Activated naive CD4-positive, alpha-beta T cell treated with anti-CD3 and anti-CD28 coated beads for 36 hours (primary cell): Measurements from ENCODE around the gene OR11A1. TPM values are rescaled to one million over a fixed set of nuclear protein-coding genes. Genes with fewer than 3 reads are reported as not detected.

Experiments
- CTCF ChIA-PET: fragments of 350-600 bp; sonication (Branson Sonifier 250); formaldehyde crosslinking; loops from one replicate; lab custom pipeline; 2021; ENCODE audit warnings: antibody characterized with exemption; lab: Charles Lee
- DNase-seq: peaks from one replicate; pipeline ENCODE4 v3.0.0-alpha.2; 2020
- H3K27ac Mint-ChIP-seq: one replicate; pipeline ENCODE4 v1.8.0; 2021; ENCODE audit warnings: mild to moderate bottlenecking, mixed read lengths
- H3K27me3 Mint-ChIP-seq: one replicate; pipeline ENCODE4 v1.8.0; 2021; ENCODE audit warnings: low read depth, mixed read lengths
- H3K36me3 Mint-ChIP-seq: one replicate; pipeline ENCODE4 v1.8.0; 2021; ENCODE audit warnings: low read depth, mixed read lengths
- H3K4me1 Mint-ChIP-seq: one replicate; pipeline ENCODE4 v1.8.0; 2021; ENCODE audit warnings: low read depth, mixed read lengths
- H3K4me3 Mint-ChIP-seq: one replicate; pipeline ENCODE4 v1.8.0; 2021; ENCODE audit warnings: mild to moderate bottlenecking, moderate library complexity, mixed read lengths
- H3K9me3 Mint-ChIP-seq: one replicate; pipeline ENCODE4 v1.8.0; 2021; ENCODE audit warnings: mixed read lengths
- intact Hi-C: fragments of 100-400 bp; cut with micrococcal nuclease; formaldehyde crosslinking; loops from one replicate; pipeline ENCODE4 v1.15.1; 2023
- total RNA-seq, 2 experiments: library from RNA; stranded (reverse); gene quantifications; one replicate each; pipeline ENCODE4 v1.2.3, GENCODE V29; 2021

OR11A1 gene
- total RNA-seq, result not detected

- no peaks in the 10 kb centered on the region for H3K4me1 Mint-ChIP-seq
Observed at GRCh38 chr6:29456971-29457370, at the start of gene OR11A1, which contains the start of gene OR2H1. OR11A1 (minus strand) TSS chr6:29457071; CDS start chr6:29427641, 29,430 bp downstream. OR2H1 (plus strand) TSS chr6:29457155; CDS start chr6:29461770, 4,615 bp downstream.

GRCh38 chr6:29506446-29507067 is 49.7 kb upstream of the OR11A1 start:
- H3K27ac Mint-ChIP-seq, result no peak overlapping the region
- H3K4me1 Mint-ChIP-seq, result no peaks in the 10 kb centered on the region
- H3K9me3 Mint-ChIP-seq, result no peaks in the 10 kb centered on the region
- H3K36me3 Mint-ChIP-seq, result no peaks in the 10 kb centered on the region
- H3K4me3 Mint-ChIP-seq, result no peak overlapping the region
- DNase-seq, result no peak
- CTCF ChIA-PET, result no interaction called here
- intact Hi-C loops, result no loop called here
- H3K27me3 Mint-ChIP-seq, result peaks cover 10% of the 10 kb centered on the region

More at GRCh38 chr6:29456971-29457370, at the start of gene OR11A1, which contains the start of gene OR2H1:
- no peak within 1 kb of the TSS for H3K27ac Mint-ChIP-seq
- H3K9me3 Mint-ChIP-seq, result no peaks in the 10 kb centered on the region
- no peaks in the 10 kb centered on the region for H3K36me3 Mint-ChIP-seq
- H3K4me3 Mint-ChIP-seq, result no peak within 1 kb of the TSS
- peaks cover 15% of the 10 kb centered on the region for H3K27me3 Mint-ChIP-seq
- DNase-seq, result no peak
- intact Hi-C loops, result no loop called here
- CTCF ChIA-PET, result no interaction called here

GRCh38 chr6:29505808-29506207 is 48.9 kb upstream of the OR11A1 start:
- DNase-seq, result no peak
- Mint-ChIP-seq H3K4me3 (no peak overlapping the region), H3K27ac (no peak overlapping the region), H3K9me3 (no peaks in the 10 kb centered on the region), H3K27me3 (peaks cover 9% of the 10 kb centered on the region), H3K36me3 (no peaks in the 10 kb centered on the region), H3K4me1 (no peaks in the 10 kb centered on the region)
- CTCF ChIA-PET, result no interaction called here
- intact Hi-C loops, result no loop called here

- no peak for DNase-seq
- no peak overlapping the region for H3K27ac Mint-ChIP-seq
- H3K4me3 Mint-ChIP-seq, result no peak overlapping the region
Observed at GRCh38 chr6:29504961-29505360, 48.1 kb upstream of the OR11A1 start.

GRCh38 chr6:29502597-29502996 is 45.7 kb upstream of the OR11A1 start:
- DNase-seq, result no peak
- Mint-ChIP-seq H3K27me3 (peaks cover 17% of the 10 kb centered on the region), H3K36me3 (no peaks in the 10 kb centered on the region), H3K4me1 (no peaks in the 10 kb centered on the region), H3K27ac (no peak overlapping the region), H3K4me3 (no peak overlapping the region), H3K9me3 (no peaks in the 10 kb centered on the region)
- intact Hi-C loops, result no loop called here
- CTCF ChIA-PET, result no interaction called here

More at GRCh38 chr6:29504961-29505360, 48.1 kb upstream of the OR11A1 start:
- no peaks in the 10 kb centered on the region for H3K4me1 Mint-ChIP-seq
- CTCF ChIA-PET, result no interaction called here
- no peaks in the 10 kb centered on the region for H3K9me3 Mint-ChIP-seq
- H3K36me3 Mint-ChIP-seq, result no peaks in the 10 kb centered on the region
- intact Hi-C loops, result no loop called here
- peaks cover 8% of the 10 kb centered on the region for H3K27me3 Mint-ChIP-seq

GRCh38 chr6:29502181-29502580 is 45.3 kb upstream of the OR11A1 start:
- no peak for DNase-seq
- H3K27ac Mint-ChIP-seq, result no peak overlapping the region
- CTCF ChIA-PET, result no interaction called here

GRCh38 chr6:29501106-29501505 is 44.2 kb upstream of the OR11A1 start:
- H3K4me1 Mint-ChIP-seq, result no peaks in the 10 kb centered on the region
- CTCF ChIA-PET, result no interaction called here
- peaks cover 19% of the 10 kb centered on the region for H3K27me3 Mint-ChIP-seq
- no peak for DNase-seq
- no peak overlapping the region for H3K4me3 Mint-ChIP-seq
- no peaks in the 10 kb centered on the region for H3K36me3 Mint-ChIP-seq
- H3K27ac Mint-ChIP-seq, result no peak overlapping the region
- intact Hi-C loops, result no loop called here
- no peaks in the 10 kb centered on the region for H3K9me3 Mint-ChIP-seq

More at GRCh38 chr6:29502181-29502580, 45.3 kb upstream of the OR11A1 start:
- Mint-ChIP-seq H3K4me3 (no peak overlapping the region), H3K4me1 (no peaks in the 10 kb centered on the region), H3K36me3 (no peaks in the 10 kb centered on the region), H3K27me3 (peaks cover 19% of the 10 kb centered on the region), H3K9me3 (no peaks in the 10 kb centered on the region)
- intact Hi-C loops, result no loop called here

- no peaks in the 10 kb centered on the region for H3K9me3 Mint-ChIP-seq
- H3K4me3 Mint-ChIP-seq, result no peak overlapping the region
- no peak for DNase-seq
- H3K27me3 Mint-ChIP-seq, result peaks cover 19% of the 10 kb centered on the region
- no peaks in the 10 kb centered on the region for H3K36me3 Mint-ChIP-seq
- CTCF ChIA-PET, result no interaction called here
- no peak overlapping the region for H3K27ac Mint-ChIP-seq
- no peaks in the 10 kb centered on the region for H3K4me1 Mint-ChIP-seq
- intact Hi-C loops, result no loop called here
Observed at GRCh38 chr6:29500594-29500993, 43.7 kb upstream of the OR11A1 start.

GRCh38 chr6:29499704-29500103 is 42.8 kb upstream of the OR11A1 start:
- CTCF ChIA-PET, result no interaction called here

GRCh38 chr6:29496961-29497360 is 40.1 kb upstream of the OR11A1 start:
- CTCF ChIA-PET, result no interaction called here
- intact Hi-C loops, result no loop called here
- no peaks in the 10 kb centered on the region for H3K36me3 Mint-ChIP-seq

More at GRCh38 chr6:29499704-29500103, 42.8 kb upstream of the OR11A1 start:
- no peak for DNase-seq
- Mint-ChIP-seq H3K4me1 (no peaks in the 10 kb centered on the region), H3K9me3 (no peaks in the 10 kb centered on the region), H3K27ac (no peak overlapping the region), H3K27me3 (peaks cover 21% of the 10 kb centered on the region), H3K36me3 (no peaks in the 10 kb centered on the region), H3K4me3 (no peak overlapping the region)
- intact Hi-C loops, result no loop called here

GRCh38 chr6:29495571-29495970 is 38.7 kb upstream of the OR11A1 start:
- no peaks in the 10 kb centered on the region for H3K36me3 Mint-ChIP-seq
- H3K4me3 Mint-ChIP-seq, result no peak overlapping the region
- CTCF ChIA-PET, result no interaction called here
- peaks cover 14% of the 10 kb centered on the region for H3K27me3 Mint-ChIP-seq
- no peak for DNase-seq
- no peaks in the 10 kb centered on the region for H3K4me1 Mint-ChIP-seq
- no peaks in the 10 kb centered on the region for H3K9me3 Mint-ChIP-seq
- intact Hi-C loops, result no loop called here
- no peak overlapping the region for H3K27ac Mint-ChIP-seq

More at GRCh38 chr6:29496961-29497360, 40.1 kb upstream of the OR11A1 start:
- DNase-seq, result no peak
- Mint-ChIP-seq H3K4me1 (no peaks in the 10 kb centered on the region), H3K4me3 (no peak overlapping the region), H3K27ac (no peak overlapping the region), H3K9me3 (no peaks in the 10 kb centered on the region), H3K27me3 (peaks cover 15% of the 10 kb centered on the region)

- Mint-ChIP-seq H3K36me3 (no peaks in the 10 kb centered on the region), H3K9me3 (no peaks in the 10 kb centered on the region), H3K27ac (no peak overlapping the region), H3K27me3 (peaks cover 12% of the 10 kb centered on the region), H3K4me1 (no peaks in the 10 kb centered on the region), H3K4me3 (no peak overlapping the region)
- intact Hi-C loops, result no loop called here
- CTCF ChIA-PET, result no interaction called here
- DNase-seq, result no peak
Observed at GRCh38 chr6:29494131-29494530, 37.3 kb upstream of the OR11A1 start.

GRCh38 chr6:29493261-29493660 is 36.4 kb upstream of the OR11A1 start:
- H3K36me3 Mint-ChIP-seq, result no peaks in the 10 kb centered on the region
- H3K27ac Mint-ChIP-seq, result no peak overlapping the region
- H3K4me1 Mint-ChIP-seq, result no peaks in the 10 kb centered on the region
- no peak overlapping the region for H3K4me3 Mint-ChIP-seq
- no peak for DNase-seq
- H3K9me3 Mint-ChIP-seq, result no peaks in the 10 kb centered on the region
- peaks cover 7% of the 10 kb centered on the region for H3K27me3 Mint-ChIP-seq
- intact Hi-C loops, result no loop called here
- CTCF ChIA-PET, result no interaction called here
